ENCODE data around the gene MAP6.
"Not testable (repeated sequence)": the region's sequence is repeated elsewhere in the genome, so short reads cannot be mapped to it uniquely, and the experiment has no call there.

Gene MAP6

GRCh38 chr11:75691804-75692203, 23.0 kb upstream of the MAP6 start:
- Histone ChIP-seq H3K9me3 (ENCODE audit: severe bottlenecking) (no peaks in the 10 kb centered on the region), H3K4me3 (ENCODE audit: low read depth, low read length) (no peak overlapping the region), H3K27ac (no peak overlapping the region), H3K36me3 (no peaks in the 10 kb centered on the region), H3K27me3 (ENCODE audit: insufficient read depth, low read depth, severe bottlenecking) (no peaks in the 10 kb centered on the region)
- no peak for DNase-seq
- TF ChIP-seq CTCF (IDR thresholded peaks at IDR 0.05; ENCODE audit: low read depth, low read length): no peak

DNA sequence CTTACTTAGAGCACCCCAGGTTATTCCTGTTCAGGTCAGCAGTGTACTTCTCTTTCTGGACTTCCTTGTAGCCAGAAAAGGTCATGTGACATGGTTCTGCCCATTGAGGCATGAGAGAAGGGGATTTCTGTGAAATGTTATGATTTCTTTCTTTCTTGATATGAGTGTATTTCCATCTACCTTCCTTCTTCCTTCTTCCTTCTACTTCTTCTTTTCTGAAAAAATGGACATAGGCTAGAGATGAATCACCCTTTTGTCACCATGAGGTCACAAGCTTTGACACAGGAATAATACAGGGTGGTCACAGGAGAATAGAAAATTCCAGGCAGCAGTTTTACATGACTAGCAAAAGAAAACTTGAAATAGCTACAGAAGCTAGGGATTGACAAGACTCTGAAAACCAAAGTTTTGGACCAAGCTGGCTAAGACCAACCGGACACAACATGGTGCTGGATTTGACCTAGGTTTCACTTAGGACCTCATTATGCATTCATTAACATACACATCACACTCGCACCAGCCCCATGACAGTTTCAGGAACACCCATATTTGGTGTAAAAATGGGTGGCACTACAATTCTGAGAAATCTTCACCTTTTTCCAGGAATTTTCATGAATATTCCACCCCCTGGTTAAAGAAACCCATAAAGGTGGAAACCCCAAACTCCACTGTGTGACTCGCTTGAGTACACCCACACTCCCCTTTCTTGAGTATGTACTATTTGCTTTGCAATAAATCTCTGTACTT, 21.2 kb upstream of the MAP6 start:
- no peak overlapping the region for H3K27ac ChIP-seq
- DNase-seq: no peak
- H3K4me3 ChIP-seq (ENCODE audit: low read depth, low read length): no peak overlapping the region
- no peak for TF ChIP-seq CTCF (IDR thresholded peaks at IDR 0.05; ENCODE audit: low read depth, low read length)
- peaks cover 2% of the 10 kb centered on the region for H3K9me3 ChIP-seq (ENCODE audit: severe bottlenecking)
- H3K36me3 ChIP-seq: no peaks in the 10 kb centered on the region
- no peaks in the 10 kb centered on the region for H3K27me3 ChIP-seq (ENCODE audit: insufficient read depth, low read depth, severe bottlenecking)

DNA sequence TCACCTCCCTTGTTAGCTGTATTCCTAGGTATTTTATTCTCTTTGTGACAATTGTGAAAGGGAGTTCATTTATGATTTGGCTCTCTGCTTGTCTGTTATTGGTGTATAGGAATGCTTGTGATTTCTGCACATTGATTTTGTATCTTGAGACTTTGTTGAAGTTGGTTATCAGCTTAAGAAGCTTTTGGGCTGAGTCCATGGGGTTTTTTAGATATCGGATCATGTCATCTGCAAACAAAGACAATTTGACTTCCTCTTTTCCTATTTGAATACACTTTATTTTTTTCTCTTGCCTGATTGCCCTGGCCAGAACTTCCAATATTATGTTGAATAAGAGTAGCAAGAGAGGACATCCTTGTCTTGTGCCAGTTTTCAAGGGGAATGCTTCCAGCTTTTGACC, 15.0 kb upstream of the MAP6 start:
- not testable (repeated sequence) for H3K27me3 ChIP-seq (ENCODE audit: insufficient read depth, low read depth, severe bottlenecking); H3K4me3 ChIP-seq (ENCODE audit: low read depth, low read length); H3K27ac ChIP-seq; DNase-seq; H3K36me3 ChIP-seq; H3K9me3 ChIP-seq (ENCODE audit: severe bottlenecking)

GRCh38 chr11:75679566-75679965, 10.7 kb upstream of the MAP6 start:
- no peak for DNase-seq
- Histone ChIP-seq H3K27me3 (ENCODE audit: insufficient read depth, low read depth, severe bottlenecking) (no peaks in the 10 kb centered on the region), H3K27ac (no peak overlapping the region), H3K36me3 (no peaks in the 10 kb centered on the region), H3K9me3 (ENCODE audit: severe bottlenecking) (no peaks in the 10 kb centered on the region), H3K4me3 (ENCODE audit: low read depth, low read length) (no peak overlapping the region)
- TF ChIP-seq CTCF (IDR thresholded peaks at IDR 0.05; ENCODE audit: low read depth, low read length): no peak

DNA sequence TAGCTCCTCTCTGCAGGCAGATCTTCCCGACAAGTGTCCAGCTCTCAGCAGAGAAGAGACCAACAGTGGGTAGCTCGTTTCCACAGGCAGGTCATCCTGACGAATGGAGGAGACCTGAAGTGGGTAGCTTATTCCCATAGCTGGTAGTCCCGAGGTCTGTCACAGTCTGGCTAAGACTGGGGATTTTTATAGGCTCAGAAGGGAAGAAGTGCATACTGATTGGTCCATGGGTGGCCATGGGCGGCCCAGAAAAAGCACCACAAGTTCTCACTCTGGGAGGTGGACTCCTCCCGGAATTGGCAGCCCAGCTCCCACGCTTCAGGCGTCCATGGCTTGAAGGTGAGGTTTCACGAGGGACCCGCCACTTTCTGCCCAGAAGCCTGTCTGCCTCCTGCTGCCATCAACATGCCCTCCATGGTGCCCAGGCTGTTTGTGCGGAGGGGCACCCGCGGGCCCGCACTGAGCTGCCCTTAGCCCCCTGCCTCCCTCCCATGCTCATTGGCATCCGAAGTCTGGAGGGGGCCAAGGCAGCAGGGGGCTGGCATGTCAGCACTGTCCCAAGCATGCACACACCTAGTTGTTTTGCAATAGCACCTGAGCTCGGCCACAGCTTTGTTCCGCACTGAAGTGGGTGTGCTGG, 9.9 kb upstream of the MAP6 start:
- Histone ChIP-seq H3K9me3 (ENCODE audit: severe bottlenecking) (no peaks in the 10 kb centered on the region), H3K36me3 (no peaks in the 10 kb centered on the region), H3K27me3 (ENCODE audit: insufficient read depth, low read depth, severe bottlenecking) (no peaks in the 10 kb centered on the region), H3K4me3 (ENCODE audit: low read depth, low read length) (no peak overlapping the region), H3K27ac (no peak overlapping the region)
- no peak for TF ChIP-seq CTCF (IDR thresholded peaks at IDR 0.05; ENCODE audit: low read depth, low read length)
- no peak for DNase-seq

GRCh38 chr11:75677909-75678308, 9.1 kb upstream of the MAP6 start:
- no peak overlapping the region for H3K27ac ChIP-seq
- DNase-seq: no peak
- no peak for TF ChIP-seq CTCF (IDR thresholded peaks at IDR 0.05; ENCODE audit: low read depth, low read length)
- peaks cover 2% of the 10 kb centered on the region for H3K9me3 ChIP-seq (ENCODE audit: severe bottlenecking)
- H3K4me3 ChIP-seq (ENCODE audit: low read depth, low read length): no peak overlapping the region
- H3K27me3 ChIP-seq (ENCODE audit: insufficient read depth, low read depth, severe bottlenecking): no peaks in the 10 kb centered on the region
- no peaks in the 10 kb centered on the region for H3K36me3 ChIP-seq

Data from WERI-Rb-1 (cell line).